Stimulated activated naive CD8-positive, alpha-beta T cell treated with anti-CD3 and anti-CD28 coated beads, Interleukin-15, amount 100 ng/mL, for 72 hours (primary cell): Measurements from ENCODE around the gene MRTFA.
"Not testable (repeated sequence)": the region's sequence is repeated elsewhere in the genome, so short reads cannot be mapped to it uniquely, and the experiment has no call there.

ENCODE experiments used
- ATAC-seq: fragments of 150-1000 bp; cut with Tn5 transposase; 2 replicates; pipeline ENCODE4 v1.10.0; 2021; ENCODE audit warnings: mild to moderate bottlenecking, moderate library complexity
- DNase-seq, 2 donors: peaks; one replicate each; pipeline ENCODE4 v3.0.0; 2021 to 2022
- H3K27ac Mint-ChIP-seq, 2 donors: one replicate each; pipeline ENCODE4 v1.8.0; 2022; ENCODE audit warnings: mild to moderate bottlenecking in 2 of 2, mixed read lengths in 2 of 2, moderate library complexity in 2 of 2
- H3K27me3 Mint-ChIP-seq: one replicate; pipeline ENCODE4 v1.8.0; 2022; ENCODE audit warnings: mixed read lengths
- H3K4me1 Mint-ChIP-seq: one replicate; pipeline ENCODE4 v1.8.0; 2022; ENCODE audit warnings: mild to moderate bottlenecking, mixed read lengths
- H3K4me3 Mint-ChIP-seq, 2 donors: one replicate each; pipeline ENCODE4 v1.8.0; 2022; ENCODE audit warnings: mild to moderate bottlenecking in 2 of 2, mixed read lengths in 2 of 2, moderate library complexity in 1 of 2
- H3K9me3 Mint-ChIP-seq, 2 donors: one replicate each; pipeline ENCODE4 v1.8.0; 2022; ENCODE audit warnings: mixed read lengths in 2 of 2

MRTFA gene

DNA sequence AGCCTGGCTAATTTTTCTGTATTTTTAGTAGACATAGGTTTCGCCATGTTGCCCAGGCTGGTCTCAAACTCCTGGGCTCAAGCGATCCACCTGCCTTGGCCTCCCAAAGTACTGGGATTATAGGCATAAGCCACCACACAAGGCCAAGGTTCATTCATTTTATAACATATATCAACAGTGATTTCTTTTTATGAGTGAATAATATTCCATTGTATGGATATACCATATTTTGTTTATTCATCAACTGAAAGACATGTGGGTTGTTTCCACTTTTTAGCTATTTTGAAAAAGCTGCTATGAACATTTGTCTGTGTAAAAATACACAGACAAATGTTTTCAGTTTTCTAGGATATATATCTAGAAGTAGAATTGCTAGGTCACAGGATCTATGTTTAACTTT lies 116.0 kb downstream of the MRTFA start:
- Mint-ChIP-seq H3K9me3 (no peaks in the 10 kb centered on the region), H3K27ac (peak overlapping the region in 1 of 2 donors; percentile 69), H3K4me3 (peak overlapping the region; percentile 44 to 54), H3K27me3 (no peaks in the 10 kb centered on the region), H3K4me1 (peaks cover 55% of the 10 kb centered on the region)
- DNase-seq (no peak), ATAC-seq (no peak)

- DNase-seq: no peak
- Mint-ChIP-seq H3K4me3 (peak overlapping the region; percentile 44 to 54), H3K9me3 (no peaks in the 10 kb centered on the region), H3K4me1 (peaks cover 55% of the 10 kb centered on the region), H3K27ac (peak overlapping the region; percentile 34 to 69), H3K27me3 (no peaks in the 10 kb centered on the region)
- no peak for ATAC-seq
These were observed 116.6 kb downstream of the MRTFA start for GRCh38 chr22:40519948-40520331.

DNA sequence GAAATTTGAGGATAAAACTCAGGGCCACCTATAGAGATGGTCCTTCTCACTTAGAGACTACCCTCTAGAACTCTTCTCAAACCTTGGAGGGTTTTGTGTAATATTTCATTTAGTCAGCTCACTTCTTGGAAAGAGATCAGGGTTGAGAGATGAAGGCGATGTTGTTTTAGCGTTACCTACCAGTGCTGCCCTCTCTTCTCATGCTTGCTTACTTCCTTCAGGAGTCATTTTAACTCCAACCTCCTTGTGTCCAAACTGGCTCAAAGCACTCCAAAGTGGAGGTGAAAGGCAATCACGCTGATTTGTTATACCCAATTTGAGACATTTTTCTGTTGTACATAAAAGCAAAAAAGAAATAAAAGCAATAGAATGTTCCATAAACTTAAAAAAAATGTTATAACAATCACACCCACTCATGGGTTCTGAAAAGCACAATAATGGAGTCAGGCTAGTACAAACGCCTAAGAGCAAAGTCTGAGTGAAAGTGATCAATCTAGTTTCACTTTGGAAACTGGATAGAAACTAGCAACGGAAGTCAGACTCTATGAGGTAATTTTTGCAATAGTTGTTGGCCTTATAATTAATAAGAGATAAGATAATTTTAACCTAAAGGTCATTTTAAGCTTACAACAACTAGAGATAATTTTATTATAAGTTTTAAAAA lies 117.1 kb downstream of the MRTFA start:
- H3K27me3 Mint-ChIP-seq: no peaks in the 10 kb centered on the region
- ATAC-seq (peak; percentile 96), DNase-seq (peak in 1 of 2 donors; percentile 18)
- H3K27ac Mint-ChIP-seq: peak overlapping the region; percentile 87 to 93
- H3K4me1 Mint-ChIP-seq: peaks cover 55% of the 10 kb centered on the region
- no peaks in the 10 kb centered on the region for H3K9me3 Mint-ChIP-seq
- H3K4me3 Mint-ChIP-seq: peak overlapping the region; percentile 70 to 76

GRCh38 chr22:40518840-40519239 lies 117.7 kb downstream of the MRTFA start:
- Mint-ChIP-seq H3K9me3 (no peaks in the 10 kb centered on the region), H3K27me3 (no peaks in the 10 kb centered on the region), H3K4me3 (peak overlapping the region; percentile 70 to 76), H3K4me1 (peaks cover 55% of the 10 kb centered on the region), H3K27ac (peak overlapping the region; percentile 87 to 93)
- DNase-seq (no peak), ATAC-seq (no peak)

- peak overlapping the region in 1 of 2 donors; percentile 71 for H3K27ac Mint-ChIP-seq
- H3K4me1 Mint-ChIP-seq: peaks cover 52% of the 10 kb centered on the region
- H3K27me3 Mint-ChIP-seq: no peaks in the 10 kb centered on the region
- H3K4me3 Mint-ChIP-seq: no peak overlapping the region
- ATAC-seq (no peak), DNase-seq (no peak)
- no peaks in the 10 kb centered on the region for H3K9me3 Mint-ChIP-seq
These were observed 118.9 kb downstream of the MRTFA start for GRCh38 chr22:40517631-40518030.

DNA sequence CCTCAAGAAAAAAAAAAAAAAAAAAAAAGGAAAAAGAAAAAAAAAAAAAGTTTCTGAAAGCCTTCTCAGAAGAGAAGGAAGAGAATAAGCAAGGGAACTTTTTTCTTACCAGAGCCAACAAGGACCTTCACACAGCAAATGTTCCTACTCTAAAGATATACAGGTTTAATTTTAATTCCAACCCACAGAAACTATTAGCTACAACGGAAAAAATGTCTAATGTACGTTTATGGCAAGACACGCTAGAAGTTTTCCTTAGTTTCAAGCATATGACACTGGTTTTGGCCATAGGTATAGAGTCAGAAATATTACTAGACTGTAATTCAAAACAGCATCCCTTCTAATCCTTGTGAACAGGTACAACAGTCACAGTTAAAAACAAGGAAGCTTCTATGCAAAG lies 120.1 kb downstream of the MRTFA start:
- H3K27ac Mint-ChIP-seq: no peak overlapping the region

GRCh38 chr22:40512426-40513136 lies 123.9 kb downstream of the MRTFA start:
- DNase-seq (no peak), ATAC-seq (no peak)
- Mint-ChIP-seq H3K4me1 (peaks cover 33% of the 10 kb centered on the region), H3K9me3 (no peaks in the 10 kb centered on the region), H3K27me3 (no peaks in the 10 kb centered on the region), H3K27ac (no peak overlapping the region), H3K4me3 (no peak overlapping the region)

More for the DNA sequence above, 120.1 kb downstream of the MRTFA start:
- DNase-seq: no peak
- no peaks in the 10 kb centered on the region for H3K9me3 Mint-ChIP-seq
- no peaks in the 10 kb centered on the region for H3K27me3 Mint-ChIP-seq
- peaks cover 41% of the 10 kb centered on the region for H3K4me1 Mint-ChIP-seq
- no peak for ATAC-seq
- no peak overlapping the region for H3K4me3 Mint-ChIP-seq

DNA sequence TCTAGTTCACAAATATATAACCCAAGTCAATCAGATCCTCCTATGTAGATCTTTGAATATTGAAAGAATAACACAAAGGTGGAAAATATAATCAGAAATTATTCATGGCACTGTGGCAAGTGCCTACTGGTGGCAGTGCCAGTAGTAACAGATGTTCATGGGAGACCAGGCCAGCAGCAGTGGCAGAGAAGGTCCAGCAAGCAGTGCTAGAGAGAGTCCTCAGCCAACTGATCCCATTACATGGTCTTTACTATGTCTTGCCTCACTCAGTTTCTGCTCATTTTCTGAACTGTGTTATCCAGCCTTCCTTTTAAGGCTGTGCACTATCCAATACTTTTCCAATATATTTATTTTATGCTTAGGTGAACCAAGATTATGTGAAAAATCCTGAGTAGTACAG lies 124.9 kb downstream of the MRTFA start:
- Mint-ChIP-seq H3K9me3 (no peaks in the 10 kb centered on the region), H3K27ac (no peak overlapping the region), H3K4me3 (no peak overlapping the region), H3K27me3 (no peaks in the 10 kb centered on the region), H3K4me1 (peaks cover 25% of the 10 kb centered on the region)
- ATAC-seq: no peak
- no peak for DNase-seq

DNA sequence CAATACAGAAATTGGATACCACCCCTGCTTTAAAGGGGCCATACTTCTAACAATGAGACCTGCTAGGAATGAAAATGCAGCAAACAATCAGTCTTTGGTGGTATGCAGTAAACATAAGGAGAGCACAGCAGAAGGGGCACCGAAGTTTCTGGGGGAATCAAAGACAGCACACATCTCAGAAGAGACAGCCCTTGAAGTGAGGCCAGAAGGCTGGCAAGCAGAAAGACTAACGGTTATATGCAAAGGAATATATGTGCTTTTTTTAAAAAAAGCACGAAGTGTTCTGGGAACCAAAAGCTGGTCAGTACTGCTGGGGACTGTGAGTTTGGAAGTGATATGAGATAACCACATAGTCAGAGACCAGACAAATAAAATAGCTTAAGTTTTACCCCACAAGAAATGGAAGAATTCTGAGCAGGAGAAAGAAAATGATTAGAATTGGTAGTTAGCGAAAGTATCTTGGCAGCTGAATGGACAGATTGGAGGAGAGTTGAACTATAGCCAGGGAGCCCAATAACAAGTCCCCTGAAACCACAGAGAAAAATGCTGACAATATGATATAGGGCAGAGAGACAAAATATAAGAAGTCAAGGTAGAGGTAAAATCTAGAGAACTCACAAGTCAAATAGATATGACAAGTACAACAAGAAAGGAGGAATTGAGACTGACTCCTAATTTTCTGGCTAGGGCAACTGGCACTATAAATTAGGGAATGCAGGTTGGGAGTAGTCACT lies 125.7 kb downstream of the MRTFA start:
- Mint-ChIP-seq H3K9me3 (no peaks in the 10 kb centered on the region), H3K27ac (peak overlapping the region in 1 of 2 donors; percentile 40)

DNA sequence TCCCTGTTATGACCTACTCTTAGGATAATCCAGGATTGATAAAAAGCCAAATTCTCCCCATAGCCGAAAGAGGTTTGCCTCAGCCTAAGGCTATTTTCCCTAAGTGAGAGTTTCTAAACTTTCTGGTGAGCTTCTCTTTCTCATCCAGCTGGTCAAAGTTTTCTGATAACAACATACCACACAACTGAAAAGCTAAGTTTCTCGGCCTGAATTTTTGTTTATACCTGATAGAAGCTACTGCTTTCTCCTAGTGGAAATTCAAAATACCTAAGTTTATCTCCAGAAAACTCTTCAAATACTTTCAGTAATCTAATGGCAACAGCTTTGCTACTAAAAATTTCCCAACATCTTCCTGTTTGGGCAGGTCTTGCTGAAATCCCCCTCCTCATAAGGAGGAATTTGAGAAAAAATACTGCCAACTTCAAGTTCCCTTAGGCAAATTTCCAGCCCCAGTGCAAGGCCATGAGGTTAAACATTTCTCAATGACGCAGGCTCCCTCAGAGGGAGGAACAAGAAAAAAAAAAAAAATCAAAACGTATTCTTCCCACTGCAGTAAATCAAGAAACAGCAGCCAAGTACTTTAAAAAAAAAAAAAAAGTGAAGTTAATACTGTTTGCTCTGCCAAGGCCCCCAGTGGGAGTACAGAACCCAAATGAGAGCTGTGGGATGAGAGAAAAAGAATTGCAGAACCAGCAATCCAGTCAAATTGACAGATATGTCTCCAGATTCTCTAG lies 127.0 kb downstream of the MRTFA start:
- no peak overlapping the region for H3K27ac Mint-ChIP-seq
- no peaks in the 10 kb centered on the region for H3K9me3 Mint-ChIP-seq
- DNase-seq: no peak
- H3K4me1 Mint-ChIP-seq: peaks cover 30% of the 10 kb centered on the region
- no peaks in the 10 kb centered on the region for H3K27me3 Mint-ChIP-seq
- no peak overlapping the region for H3K4me3 Mint-ChIP-seq
- no peak for ATAC-seq

More for the DNA sequence above, 125.7 kb downstream of the MRTFA start:
- DNase-seq (no peak), ATAC-seq (no peak)
- no peak overlapping the region for H3K4me3 Mint-ChIP-seq
- H3K4me1 Mint-ChIP-seq: peaks cover 25% of the 10 kb centered on the region
- H3K27me3 Mint-ChIP-seq: no peaks in the 10 kb centered on the region

DNA sequence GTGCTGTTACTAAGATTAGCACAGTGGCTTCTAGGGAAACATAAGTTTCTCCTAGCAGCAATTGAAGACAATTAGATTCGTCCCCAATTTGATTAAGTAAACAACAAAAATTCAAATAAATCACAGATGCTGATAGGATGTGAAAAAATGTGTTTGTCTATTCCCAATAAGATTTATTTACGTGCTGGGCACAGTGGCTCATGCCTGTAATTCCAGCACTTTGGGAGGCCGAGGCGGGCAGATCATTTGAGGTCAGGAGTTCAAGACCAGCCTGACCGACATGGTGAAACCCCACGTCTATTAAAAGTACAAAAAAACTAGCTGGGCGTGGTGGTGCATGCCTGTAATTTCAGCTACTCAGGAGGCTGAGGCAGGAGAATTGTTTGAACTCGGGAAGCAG lies 128.5 kb downstream of the MRTFA start:
- H3K27me3 Mint-ChIP-seq, H3K9me3 Mint-ChIP-seq, DNase-seq, H3K27ac Mint-ChIP-seq, ATAC-seq, H3K4me3 Mint-ChIP-seq: not testable (repeated sequence)
- peaks cover 34% of the 10 kb centered on the region for H3K4me1 Mint-ChIP-seq

GRCh38 chr22:40507491-40507890 lies 129.0 kb downstream of the MRTFA start:
- H3K9me3 Mint-ChIP-seq: no peaks in the 10 kb centered on the region

GRCh38 chr22:40506762-40507161 lies 129.8 kb downstream of the MRTFA start:
- peaks cover 40% of the 10 kb centered on the region for H3K4me1 Mint-ChIP-seq
- no peaks in the 10 kb centered on the region for H3K27me3 Mint-ChIP-seq
- no peak for ATAC-seq
- DNase-seq: no peak
- no peaks in the 10 kb centered on the region for H3K9me3 Mint-ChIP-seq
- H3K27ac Mint-ChIP-seq: no peak overlapping the region
- H3K4me3 Mint-ChIP-seq: no peak overlapping the region

More at GRCh38 chr22:40507491-40507890, 129.0 kb downstream of the MRTFA start:
- peaks cover 40% of the 10 kb centered on the region for H3K4me1 Mint-ChIP-seq
- DNase-seq (no peak), ATAC-seq (no peak)
- no peaks in the 10 kb centered on the region for H3K27me3 Mint-ChIP-seq
- no peak overlapping the region for H3K27ac Mint-ChIP-seq
- no peak overlapping the region for H3K4me3 Mint-ChIP-seq

- no peak overlapping the region for H3K27ac Mint-ChIP-seq
- DNase-seq (no peak), ATAC-seq (no peak)
- H3K4me1 Mint-ChIP-seq: peaks cover 30% of the 10 kb centered on the region
- no peaks in the 10 kb centered on the region for H3K9me3 Mint-ChIP-seq
- H3K27me3 Mint-ChIP-seq: no peaks in the 10 kb centered on the region
- H3K4me3 Mint-ChIP-seq: no peak overlapping the region
These were observed 132.0 kb downstream of the MRTFA start for GRCh38 chr22:40504285-40505249.
